Colonic mucosa (tissue), 4 donors: ENCODE results near the gene GPR161. TPM values are rescaled to one million over a fixed set of nuclear protein-coding genes. Genes with fewer than 3 reads are reported as not detected.

Experiments
- DNase-seq: peaks from one replicate; pipeline ENCODE4 v3.0.0-alpha.2; 2020
- H3K27ac ChIP-seq: fragments of 200-600 bp; one replicate; pipeline ENCODE4 v1.8.0; 2021
- H3K27me3 ChIP-seq: fragments of 200-600 bp; one replicate; pipeline ENCODE4 v1.8.0; 2021
- H3K36me3 ChIP-seq: fragments of 200-600 bp; one replicate; pipeline ENCODE4 v1.8.0; 2021
- H3K4me1 ChIP-seq: fragments of 200-600 bp; one replicate; pipeline ENCODE4 v1.8.0; 2021; ENCODE audit warnings: mild to moderate bottlenecking
- H3K4me3 ChIP-seq: fragments of 200-600 bp; one replicate; pipeline ENCODE4 v1.8.0; 2021
- H3K9ac ChIP-seq, 2 donors: one replicate each; pipeline ENCODE4 v1.7.0; 2013; ENCODE audit warnings: control low read depth in 2 of 2, low read depth in 2 of 2, low read length in 2 of 2
- H3K9me3 ChIP-seq: fragments of 200-600 bp; one replicate; pipeline ENCODE4 v1.8.0; 2021
- CTCF ChIP-seq: fragments of 200-600 bp; IDR thresholded peaks from one replicate; pipeline ENCODE4 v1.8.0; 2022; ENCODE audit warnings: antibody characterized with exemption, mild to moderate bottlenecking
- intact Hi-C: fragments of 100-400 bp; cut with DNase I; formaldehyde crosslinking; loops from one replicate; pipeline ENCODE4 v1.14.1; 2022
- total RNA-seq, 2 donors: library from RNA; stranded (reverse); fragmentation: NEBNext Ultra II Directional in 1 of 2; extraction: Animal tissue kit (Norgen Biotek cat#: 25700) in 1 of 2; gene quantifications; one replicate each; pipeline ENCODE4 v1.2.1, GENCODE V29; 2021
- donor health status: healthy.
- donor health status: DM: no; HTN: no; CAD: no.
- donor health status: DM: no; HTN: no; CAD: no.

The GPR161 gene
- total RNA-seq, 2 donors from 2014 or later = 2.5 to 3.2 TPM

DNA sequence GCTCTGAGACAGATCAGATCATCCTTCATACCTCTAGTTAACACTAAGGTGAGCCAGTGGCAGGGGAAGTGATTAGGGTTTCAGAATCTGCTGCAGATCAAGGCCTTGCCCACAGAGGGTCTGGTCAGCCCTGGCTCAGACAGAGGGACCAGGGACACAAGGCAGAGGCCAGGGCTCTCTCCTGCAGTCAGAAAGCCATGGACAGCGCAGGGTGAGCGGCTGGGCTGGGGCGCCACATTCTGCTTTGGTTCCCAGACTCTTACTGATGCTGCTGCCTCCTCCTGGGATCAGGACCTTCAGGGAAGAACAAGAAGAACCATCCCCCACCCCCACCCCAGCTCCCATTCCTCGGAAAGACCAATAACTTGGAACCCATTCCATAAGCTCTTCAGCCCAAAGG is 43.1 kb downstream of the GPR161 start:
- DNase-seq = peak; percentile 12
- no peaks in the 10 kb centered on the region for H3K9me3 ChIP-seq

GRCh38 chr1:168092566-168093355 is 44.0 kb downstream of the GPR161 start:
- no peak for TF ChIP-seq CTCF
- H3K36me3 ChIP-seq = no peaks in the 10 kb centered on the region
- intact Hi-C loops = loop anchor here (5.0 kb wide), 1 partner anchor 45 kb away; the partner anchor contains the start of gene GPR161
- DNase-seq = peak; percentile 20
- H3K4me3 ChIP-seq = no peak overlapping the region
- no peaks in the 10 kb centered on the region for H3K9me3 ChIP-seq
- peaks cover 8% of the 10 kb centered on the region for H3K4me1 ChIP-seq
- no peaks in the 10 kb centered on the region for H3K27me3 ChIP-seq
- peak overlapping the region; percentile 2 for H3K27ac ChIP-seq
- H3K9ac ChIP-seq = no peak overlapping the region

More for the DNA sequence above, 43.1 kb downstream of the GPR161 start:
- TF ChIP-seq CTCF = no peak
- Histone ChIP-seq H3K27me3 (no peaks in the 10 kb centered on the region), H3K36me3 (no peaks in the 10 kb centered on the region), H3K4me1 (peaks cover 8% of the 10 kb centered on the region), H3K4me3 (no peak overlapping the region), H3K9ac (no peak overlapping the region), H3K27ac (no peak overlapping the region)
- intact Hi-C loops = loop anchor here (5.0 kb wide), 1 partner anchor 44 kb away; the partner anchor contains the start of gene GPR161

DNA sequence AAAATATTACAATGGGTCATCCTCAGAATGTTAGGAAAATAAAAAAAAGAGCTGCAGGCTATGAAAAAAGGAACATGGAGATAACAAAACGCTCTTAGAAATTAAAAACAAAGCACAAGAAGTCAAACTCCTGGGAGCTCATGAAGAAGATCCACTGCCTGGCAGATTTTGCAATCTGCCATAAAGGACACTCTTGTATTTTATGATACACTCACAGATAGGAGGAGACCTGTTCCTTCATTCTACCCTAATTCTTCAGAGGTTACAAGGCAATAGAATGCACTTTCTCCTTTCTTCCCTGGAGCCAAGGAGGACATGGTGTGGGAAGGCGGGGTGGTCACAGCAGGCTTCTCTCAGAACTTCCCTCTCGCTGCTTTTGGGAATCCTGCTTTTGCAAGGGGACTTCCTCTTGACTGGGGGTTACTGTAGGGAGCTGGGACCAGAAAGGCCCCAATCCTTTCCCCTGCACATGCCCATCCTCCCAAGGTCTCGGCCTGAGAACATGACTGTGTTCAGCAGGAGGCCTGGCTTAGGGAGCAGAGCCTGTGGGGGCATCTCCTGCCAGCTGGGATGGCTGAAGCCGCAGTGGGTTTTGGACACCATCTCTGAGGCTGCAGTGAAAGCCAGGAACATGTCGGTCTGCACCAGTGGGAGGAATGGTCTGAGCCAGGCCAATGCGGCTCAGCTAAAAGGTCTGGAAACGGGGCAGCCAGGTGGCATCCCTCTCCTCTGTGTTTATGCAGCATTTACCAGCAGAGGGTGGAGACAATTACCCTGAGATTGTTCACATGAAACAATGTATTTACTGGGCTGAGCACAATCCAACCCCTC is 44.8 kb downstream of the GPR161 start:
- Histone ChIP-seq H3K27ac (peak overlapping the region; percentile 2), H3K9ac (no peak overlapping the region), H3K4me3 (no peak overlapping the region), H3K36me3 (no peaks in the 10 kb centered on the region), H3K4me1 (peaks cover 8% of the 10 kb centered on the region), H3K9me3 (no peaks in the 10 kb centered on the region), H3K27me3 (no peaks in the 10 kb centered on the region)
- TF ChIP-seq CTCF = no peak
- peak; percentile 25 for DNase-seq
- intact Hi-C loops = loop anchor here (5.0 kb wide), 1 partner anchor 45 kb away; the partner anchor contains the start of gene GPR161

GRCh38 chr1:168091063-168091462 is 45.7 kb downstream of the GPR161 start:
- H3K27me3 ChIP-seq = no peaks in the 10 kb centered on the region
- intact Hi-C loops = loop anchor here (5.0 kb wide), 1 partner anchor 46 kb away; the partner anchor contains the start of gene GPR161
- H3K4me3 ChIP-seq = no peak overlapping the region
- H3K4me1 ChIP-seq = peaks cover 8% of the 10 kb centered on the region
- no peak for TF ChIP-seq CTCF
- no peak overlapping the region for H3K9ac ChIP-seq
- no peaks in the 10 kb centered on the region for H3K36me3 ChIP-seq
- H3K27ac ChIP-seq = no peak overlapping the region
- H3K9me3 ChIP-seq = no peaks in the 10 kb centered on the region
- DNase-seq = peak; percentile 16

DNA sequence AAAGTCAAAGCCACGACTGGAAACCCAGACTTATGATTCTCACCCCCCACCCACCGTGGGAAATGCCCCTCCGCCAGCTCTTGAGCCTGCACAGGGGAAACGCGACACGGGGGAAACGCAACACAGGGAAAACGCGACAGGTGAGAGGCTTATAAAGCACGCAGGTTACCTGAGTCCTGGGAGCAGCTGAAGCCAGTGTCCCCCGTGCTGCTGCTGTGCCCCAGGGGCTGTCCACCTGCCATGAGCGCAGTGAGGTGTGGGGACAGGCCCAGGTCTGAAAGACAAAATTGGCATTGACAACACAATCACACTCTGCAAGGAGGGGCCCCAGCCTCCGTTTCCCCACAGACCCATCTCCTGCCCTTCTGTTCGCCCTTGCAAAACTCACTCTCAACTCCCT is 46.3 kb downstream of the GPR161 start:
- Histone ChIP-seq H3K9me3 (no peaks in the 10 kb centered on the region), H3K27ac (no peak overlapping the region), H3K27me3 (no peaks in the 10 kb centered on the region), H3K4me3 (no peak overlapping the region), H3K9ac (no peak overlapping the region), H3K4me1 (peaks cover 12% of the 10 kb centered on the region), H3K36me3 (no peaks in the 10 kb centered on the region)
- DNase-seq = peak; percentile 20
- no peak for TF ChIP-seq CTCF
- intact Hi-C loops = loop anchor here (5.0 kb wide), 1 partner anchor 47 kb away; the partner anchor contains the start of gene GPR161
